ENCODE data around the gene LRPAP1. TPM values are rescaled to one million over a fixed set of nuclear protein-coding genes. Genes with fewer than 3 reads are reported as not detected.

LRPAP1 gene
- total RNA-seq, 1 experiment from 2014 or later = 109 TPM

DNA sequence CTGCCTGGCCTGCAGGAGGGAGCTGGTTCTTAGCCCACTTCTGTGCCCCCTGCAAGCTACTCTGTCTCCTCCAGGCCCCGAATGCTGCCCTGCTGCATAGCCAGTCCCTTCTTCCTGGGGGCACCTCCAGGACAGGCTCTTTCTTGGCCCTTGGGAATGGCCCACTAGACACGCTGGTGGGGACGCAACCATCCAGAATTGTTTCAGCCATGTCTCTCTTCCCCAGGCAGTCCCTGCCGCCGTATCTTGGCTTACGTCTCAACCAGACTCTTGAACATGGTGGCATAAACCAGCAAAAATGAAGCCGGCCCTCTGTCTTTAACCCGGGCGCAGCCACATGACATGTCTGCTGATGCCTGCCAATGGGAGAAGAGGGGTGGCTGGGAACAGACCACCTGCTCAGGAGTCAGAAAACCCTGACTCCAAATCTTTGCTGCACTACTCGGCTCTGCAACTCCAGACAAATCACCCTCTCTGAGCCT, 9.0 kb downstream of the LRPAP1 start (continued):
- TF ChIP-seq, protein P1, sequence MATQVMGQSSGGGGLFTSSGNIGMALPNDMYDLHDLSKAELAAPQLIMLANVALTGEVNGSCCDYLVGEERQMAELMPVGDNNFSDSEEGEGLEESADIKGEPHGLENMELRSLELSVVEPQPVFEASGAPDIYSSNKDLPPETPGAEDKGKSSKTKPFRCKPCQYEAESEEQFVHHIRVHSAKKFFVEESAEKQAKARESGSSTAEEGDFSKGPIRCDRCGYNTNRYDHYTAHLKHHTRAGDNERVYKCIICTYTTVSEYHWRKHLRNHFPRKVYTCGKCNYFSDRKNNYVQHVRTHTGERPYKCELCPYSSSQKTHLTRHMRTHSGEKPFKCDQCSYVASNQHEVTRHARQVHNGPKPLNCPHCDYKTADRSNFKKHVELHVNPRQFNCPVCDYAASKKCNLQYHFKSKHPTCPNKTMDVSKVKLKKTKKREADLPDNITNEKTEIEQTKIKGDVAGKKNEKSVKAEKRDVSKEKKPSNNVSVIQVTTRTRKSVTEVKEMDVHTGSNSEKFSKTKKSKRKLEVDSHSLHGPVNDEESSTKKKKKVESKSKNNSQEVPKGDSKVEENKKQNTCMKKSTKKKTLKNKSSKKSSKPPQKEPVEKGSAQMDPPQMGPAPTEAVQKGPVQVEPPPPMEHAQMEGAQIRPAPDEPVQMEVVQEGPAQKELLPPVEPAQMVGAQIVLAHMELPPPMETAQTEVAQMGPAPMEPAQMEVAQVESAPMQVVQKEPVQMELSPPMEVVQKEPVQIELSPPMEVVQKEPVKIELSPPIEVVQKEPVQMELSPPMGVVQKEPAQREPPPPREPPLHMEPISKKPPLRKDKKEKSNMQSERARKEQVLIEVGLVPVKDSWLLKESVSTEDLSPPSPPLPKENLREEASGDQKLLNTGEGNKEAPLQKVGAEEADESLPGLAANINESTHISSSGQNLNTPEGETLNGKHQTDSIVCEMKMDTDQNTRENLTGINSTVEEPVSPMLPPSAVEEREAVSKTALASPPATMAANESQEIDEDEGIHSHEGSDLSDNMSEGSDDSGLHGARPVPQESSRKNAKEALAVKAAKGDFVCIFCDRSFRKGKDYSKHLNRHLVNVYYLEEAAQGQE (IDR thresholded peaks at IDR 0.05; ENCODE audit: low read depth) = no peak
- TF ChIP-seq, protein P2, sequence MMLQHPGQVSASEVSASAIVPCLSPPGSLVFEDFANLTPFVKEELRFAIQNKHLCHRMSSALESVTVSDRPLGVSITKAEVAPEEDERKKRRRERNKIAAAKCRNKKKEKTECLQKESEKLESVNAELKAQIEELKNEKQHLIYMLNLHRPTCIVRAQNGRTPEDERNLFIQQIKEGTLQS (IDR thresholded peaks at IDR 0.05) = no peak
- TF ChIP-seq ZNF274 (IDR thresholded peaks at IDR 0.05; ENCODE audit: low read depth, low read length) = no peak
- no peak for TF ChIP-seq JUND (IDR thresholded peaks at IDR 0.05)
- TF ChIP-seq ZFX (IDR thresholded peaks at IDR 0.05) = no peak

DNA sequence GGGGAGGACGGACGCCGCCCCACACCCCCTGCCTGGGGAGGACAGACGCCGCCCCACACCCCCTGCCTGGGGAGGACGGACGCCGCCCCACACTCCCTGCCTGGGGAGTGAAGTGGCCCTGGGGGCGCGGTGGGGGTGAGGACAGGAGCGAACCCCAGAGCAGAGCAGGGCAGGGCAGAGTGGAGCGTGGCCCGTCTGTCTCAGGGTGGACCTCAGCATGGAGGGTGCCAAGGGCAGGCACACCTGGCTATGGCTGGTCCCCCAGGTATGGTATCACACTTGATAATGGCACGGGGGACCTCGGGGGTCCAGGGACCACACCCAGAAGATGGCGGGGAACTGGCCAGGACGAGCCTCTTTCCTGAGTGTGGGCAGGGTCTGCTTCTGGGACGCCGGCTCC, 9.6 kb downstream of the LRPAP1 start:
- no TSS peak for BruUV-seq (replicated peaks)
- no peaks in the 10 kb centered on the region for H3K27me3 ChIP-seq (ENCODE audit: insufficient read depth, low read length)
- H3K79me2 ChIP-seq (ENCODE audit: insufficient read depth, low read length) = peaks cover 47% of the 10 kb centered on the region; the same call in 1 of the 2 replicates
- H3K4me2 ChIP-seq (ENCODE audit: low read length) = no peak overlapping the region
- no peak overlapping the region for H2AFZ ChIP-seq (ENCODE audit: low read depth, low read length, poor library complexity, severe bottlenecking)
- ATAC-seq = no peak
- peaks cover 24 to 29% of the 10 kb centered on the region in 2 experiments; a peak in 3 of 4 replicates for H3K36me3 ChIP-seq (ENCODE audit: control insufficient read depth in 1 of 2, insufficient read depth in 2 of 2, low read length in 2 of 2)
- DNase-seq (ENCODE audit: low read depth, low spot score) = no peak
- no peaks in the 10 kb centered on the region for H4K20me1 ChIP-seq (ENCODE audit: insufficient read depth)
- no peaks in the 10 kb centered on the region for H3K9me3 ChIP-seq (ENCODE audit: control insufficient read depth in 1 of 2, insufficient read depth in 1 of 2, low read depth in 1 of 2, low read length in 2 of 2)
- RAD21 ChIA-PET (ENCODE audit: low non-redundant PET in 1 of 2, low total read pairs in 2 of 2, uncharacterized antibody in 2 of 2, unreplicated experiment in 2 of 2) = no interaction called here
- intact Hi-C loops (cut with micrococcal nuclease) = no loop called here
- no peak overlapping the region for H3K27ac ChIP-seq (ENCODE audit: low read depth, low read length)
- POLR2A ChIA-PET = no interaction called here
- CTCF ChIA-PET = no interaction called here
- H3K4me3 ChIP-seq (replicated peaks in 1 of 2; ENCODE audit: low read depth in 1 of 2, low read length in 2 of 2) = no peak overlapping the region
- H3K4me1 ChIP-seq (ENCODE audit: control insufficient read depth in 1 of 2, insufficient read depth in 2 of 2, low read length in 2 of 2) = no peaks in the 10 kb centered on the region
- no peaks in the 10 kb centered on the region for H3K9me2 ChIP-seq (ENCODE audit: insufficient read depth)
- no peak overlapping the region for H3K9ac ChIP-seq (ENCODE audit: low read length)
- TF ChIP-seq, protein P1 (IDR thresholded peaks at IDR 0.05; ENCODE audit: low read depth) = no peak
- TF ChIP-seq, protein P3, sequence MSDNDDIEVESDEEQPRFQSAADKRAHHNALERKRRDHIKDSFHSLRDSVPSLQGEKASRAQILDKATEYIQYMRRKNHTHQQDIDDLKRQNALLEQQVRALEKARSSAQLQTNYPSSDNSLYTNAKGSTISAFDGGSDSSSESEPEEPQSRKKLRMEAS (IDR thresholded peaks at IDR 0.05) = no peak
- TF ChIP-seq RAD21 (IDR thresholded peaks at IDR 0.05; ENCODE audit: low read depth) (no peak), YY1 (IDR thresholded peaks at IDR 0.05; ENCODE audit: extremely low read depth, insufficient replicate concordance, low read depth, low read length) (no peak), POLR2AphosphoS5 (IDR thresholded peaks at IDR 0.05; ENCODE audit: low read depth, low read length) (no peak), EGR1 (IDR thresholded peaks at IDR 0.05; ENCODE audit: low read depth) (no peak), SIN3A (IDR thresholded peaks at IDR 0.05; ENCODE audit: low read depth) (no peak), JUND (IDR thresholded peaks at IDR 0.05) (no peak)
- TF ChIP-seq, protein P4, sequence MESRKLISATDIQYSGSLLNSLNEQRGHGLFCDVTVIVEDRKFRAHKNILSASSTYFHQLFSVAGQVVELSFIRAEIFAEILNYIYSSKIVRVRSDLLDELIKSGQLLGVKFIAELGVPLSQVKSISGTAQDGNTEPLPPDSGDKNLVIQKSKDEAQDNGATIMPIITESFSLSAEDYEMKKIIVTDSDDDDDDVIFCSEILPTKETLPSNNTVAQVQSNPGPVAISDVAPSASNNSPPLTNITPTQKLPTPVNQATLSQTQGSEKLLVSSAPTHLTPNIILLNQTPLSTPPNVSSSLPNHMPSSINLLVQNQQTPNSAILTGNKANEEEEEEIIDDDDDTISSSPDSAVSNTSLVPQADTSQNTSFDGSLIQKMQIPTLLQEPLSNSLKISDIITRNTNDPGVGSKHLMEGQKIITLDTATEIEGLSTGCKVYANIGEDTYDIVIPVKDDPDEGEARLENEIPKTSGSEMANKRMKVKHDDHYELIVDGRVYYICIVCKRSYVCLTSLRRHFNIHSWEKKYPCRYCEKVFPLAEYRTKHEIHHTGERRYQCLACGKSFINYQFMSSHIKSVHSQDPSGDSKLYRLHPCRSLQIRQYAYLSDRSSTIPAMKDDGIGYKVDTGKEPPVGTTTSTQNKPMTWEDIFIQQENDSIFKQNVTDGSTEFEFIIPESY (IDR thresholded peaks at IDR 0.05; ENCODE audit: extremely low read depth, insufficient replicate concordance, low read length) = no peak

All from HCT116 (cell line).